G401 (cell line): Measurements from ENCODE around the gene SF3B2. TPM values are rescaled to one million over a fixed set of nuclear protein-coding genes. Genes with fewer than 3 reads are reported as not detected.
"Not testable (repeated sequence)": the region's sequence is repeated elsewhere in the genome, so short reads cannot be mapped to it uniquely, and the experiment has no call there.

ENCODE experiments used
- DNase-seq: peaks from one replicate; pipeline ENCODE4 v3.0.0-alpha.2; 2015; ENCODE audit warnings: low spot score
- in situ Hi-C: cut with HindIII; loops from 2 replicates; pipeline ENCODE4 v1.10.0; 2016; ENCODE audit warnings: low sequenced_read_pairs, mixed read lengths
- total RNA-seq: library from RNA; depleted of rRNA; stranded (reverse); fragments of >200 nt; shearing (Covaris generic); gene quantifications from 2 replicates; pipeline ENCODE4 v1.2.3, GENCODE V29; 2014

The SF3B2 gene
- total RNA-seq, 1 experiment from 2014 or later: 264 TPM

GRCh38 chr11:66092125-66092524 lies 40.0 kb downstream of the SF3B2 start:
- DNase-seq, in situ Hi-C loops: not testable (repeated sequence)

- DNase-seq, in situ Hi-C loops: not testable (repeated sequence)
Measured at GRCh38 chr11:66099746-66100145, 47.6 kb downstream of the SF3B2 start.

- in situ Hi-C loops: no loop called here
- DNase-seq: peak; percentile 92
Measured at GRCh38 chr11:66100272-66101065, 48.3 kb downstream of the SF3B2 start.

- no peak for DNase-seq
- in situ Hi-C loops: no loop called here
Measured at GRCh38 chr11:66101066-66101464, 48.9 kb downstream of the SF3B2 start.

GRCh38 chr11:66104057-66104638 lies 52.0 kb downstream of the SF3B2 start:
- DNase-seq: no peak
- in situ Hi-C loops: no loop called here

- no peak for DNase-seq
- in situ Hi-C loops: no loop called here
Measured at GRCh38 chr11:66106786-66107599, 54.8 kb downstream of the SF3B2 start.

GRCh38 chr11:66107600-66108510 lies 55.7 kb downstream of the SF3B2 start:
- in situ Hi-C loops: no loop called here
- DNase-seq: no peak

- no peak for DNase-seq
- in situ Hi-C loops: no loop called here
Measured at GRCh38 chr11:66109294-66109693, 57.1 kb downstream of the SF3B2 start.

- in situ Hi-C loops: no loop called here
- DNase-seq: no peak
Measured at GRCh38 chr11:66111158-66111557, 59.0 kb downstream of the SF3B2 start.

GRCh38 chr11:66112041-66112491 lies 59.9 kb downstream of the SF3B2 start:
- peak; percentile 33 for DNase-seq
- in situ Hi-C loops: no loop called here

GRCh38 chr11:66112601-66113499 lies 60.7 kb downstream of the SF3B2 start:
- in situ Hi-C loops: no loop called here
- DNase-seq: no peak

- in situ Hi-C loops, DNase-seq: not testable (repeated sequence)
Measured at GRCh38 chr11:66114957-66115356, 62.8 kb downstream of the SF3B2 start.

- DNase-seq: no peak
- in situ Hi-C loops: no loop called here
Measured at GRCh38 chr11:66115638-66116301, 63.6 kb downstream of the SF3B2 start.

- in situ Hi-C loops: no loop called here
- DNase-seq: no peak
Measured at GRCh38 chr11:66116576-66117361, 64.6 kb downstream of the SF3B2 start.

GRCh38 chr11:66118847-66119246 lies 66.7 kb downstream of the SF3B2 start:
- in situ Hi-C loops: no loop called here
- no peak for DNase-seq
